RPMI7951 (cell line): ENCODE data around the gene DSP. TPM values are rescaled to one million over a fixed set of nuclear protein-coding genes. Genes with fewer than 3 reads are reported as not detected.

Source experiments
- DNase-seq: peaks from one replicate; pipeline ENCODE4 v3.0.0-alpha.2; 2012; ENCODE audit warnings: low read depth
- total RNA-seq: library from RNA; depleted of rRNA; stranded (reverse); fragments of >200 nt; shearing (Covaris generic); gene quantifications from 2 replicates; pipeline ENCODE4 v1.2.3, GENCODE V29; 2014

The DSP gene
- total RNA-seq, 1 experiment from 2014 or later: under 0.01 TPM

- no peak for DNase-seq
Observed at GRCh38 chr6:7559651-7560385, 18.3 kb downstream of the DSP start.

GRCh38 chr6:7561153-7561964 lies 19.9 kb downstream of the DSP start:
- no peak for DNase-seq

- DNase-seq: no peak
Observed at GRCh38 chr6:7562769-7563168, 21.3 kb downstream of the DSP start.

- DNase-seq: no peak
Observed at GRCh38 chr6:7566107-7566506, 24.6 kb downstream of the DSP start.

GRCh38 chr6:7566617-7567173 lies 25.2 kb downstream of the DSP start:
- peak; percentile 8 for DNase-seq

- DNase-seq: no peak
Observed at GRCh38 chr6:7568021-7568420, 26.6 kb downstream of the DSP start.

- no peak for DNase-seq
Observed at GRCh38 chr6:7569082-7569481, 27.6 kb downstream of the DSP start.

GRCh38 chr6:7572213-7572943 lies 30.9 kb downstream of the DSP start:
- no peak for DNase-seq

- DNase-seq: no peak
Observed at GRCh38 chr6:7574500-7574899, 33.0 kb downstream of the DSP start.

- DNase-seq: no peak
Observed at GRCh38 chr6:7578516-7578915, 37.0 kb downstream of the DSP start.

GRCh38 chr6:7578931-7579330 lies 37.5 kb downstream of the DSP start:
- DNase-seq: no peak

GRCh38 chr6:7579851-7580250 lies 38.4 kb downstream of the DSP start:
- no peak for DNase-seq

GRCh38 chr6:7580537-7580926 lies 39.1 kb downstream of the DSP start:
- DNase-seq: no peak

- DNase-seq: no peak
Observed at GRCh38 chr6:7580927-7581618, 39.6 kb downstream of the DSP start.

GRCh38 chr6:7585287-7585930 lies 43.9 kb downstream of the DSP start:
- no peak for DNase-seq

- DNase-seq: peak; percentile 34
Observed at GRCh38 chr6:7587631-7588100, 46.2 kb downstream of the DSP start.

- DNase-seq: no peak
Observed at GRCh38 chr6:7588506-7588905, 47.0 kb downstream of the DSP start.

GRCh38 chr6:7589221-7589620 lies 47.8 kb downstream of the DSP start:
- no peak for DNase-seq

- DNase-seq: peak; percentile 92
Observed at GRCh38 chr6:7589949-7590917, 48.8 kb downstream of the DSP start, which contains the start of gene SNRNP48. SNRNP48 (plus strand) TSS chr6:7590198; CDS start chr6:7590258, 60 bp downstream.

- DNase-seq: peak; percentile 34
Observed at GRCh38 chr6:7590918-7591302, 49.4 kb downstream of the DSP start.
